Measurements from ENCODE around the gene CKS1B.

CKS1B gene

DNA sequence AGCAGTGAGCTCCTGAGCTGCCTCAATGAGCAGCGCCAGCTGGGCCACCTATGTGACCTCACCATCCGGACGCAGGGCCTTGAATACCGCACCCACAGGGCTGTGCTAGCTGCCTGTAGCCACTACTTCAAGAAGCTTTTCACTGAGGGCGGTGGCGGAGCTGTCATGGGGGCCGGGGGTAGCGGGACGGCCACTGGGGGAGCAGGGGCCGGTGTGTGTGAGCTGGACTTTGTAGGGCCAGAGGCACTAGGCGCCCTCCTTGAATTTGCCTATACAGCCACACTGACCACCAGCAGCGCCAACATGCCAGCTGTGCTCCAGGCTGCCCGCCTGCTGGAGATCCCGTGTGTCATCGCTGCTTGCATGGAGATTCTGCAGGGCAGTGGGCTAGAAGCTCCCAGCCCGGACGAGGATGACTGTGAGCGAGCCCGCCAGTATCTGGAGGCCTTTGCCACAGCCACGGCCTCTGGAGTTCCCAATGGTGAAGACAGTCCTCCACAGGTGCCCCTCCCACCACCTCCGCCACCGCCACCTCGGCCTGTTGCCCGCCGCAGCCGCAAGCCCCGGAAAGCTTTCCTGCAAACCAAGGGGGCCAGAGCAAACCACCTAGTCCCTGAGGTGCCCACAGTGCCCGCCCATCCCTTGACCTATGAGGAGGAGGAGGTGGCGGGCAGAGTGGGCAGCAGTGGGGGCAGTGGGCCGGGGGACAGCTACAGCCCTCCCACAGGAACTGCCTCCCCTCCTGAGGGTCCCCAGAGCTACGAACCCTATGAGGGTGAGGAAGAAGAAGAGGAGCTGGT, 40.4 kb downstream of the CKS1B start:
- no peak overlapping the region for H3K4me3 Mint-ChIP-seq
- no peaks in the 10 kb centered on the region for H3K27me3 Mint-ChIP-seq (ENCODE audit: low read depth)
- H3K36me3 Mint-ChIP-seq (ENCODE audit: low read depth), result peaks cover 45% of the 10 kb centered on the region
- H3K9me3 Mint-ChIP-seq, result no peaks in the 10 kb centered on the region
- peaks cover 64% of the 10 kb centered on the region for H3K4me1 Mint-ChIP-seq (ENCODE audit: low read depth)
- no peak overlapping the region for H3K27ac Mint-ChIP-seq

DNA sequence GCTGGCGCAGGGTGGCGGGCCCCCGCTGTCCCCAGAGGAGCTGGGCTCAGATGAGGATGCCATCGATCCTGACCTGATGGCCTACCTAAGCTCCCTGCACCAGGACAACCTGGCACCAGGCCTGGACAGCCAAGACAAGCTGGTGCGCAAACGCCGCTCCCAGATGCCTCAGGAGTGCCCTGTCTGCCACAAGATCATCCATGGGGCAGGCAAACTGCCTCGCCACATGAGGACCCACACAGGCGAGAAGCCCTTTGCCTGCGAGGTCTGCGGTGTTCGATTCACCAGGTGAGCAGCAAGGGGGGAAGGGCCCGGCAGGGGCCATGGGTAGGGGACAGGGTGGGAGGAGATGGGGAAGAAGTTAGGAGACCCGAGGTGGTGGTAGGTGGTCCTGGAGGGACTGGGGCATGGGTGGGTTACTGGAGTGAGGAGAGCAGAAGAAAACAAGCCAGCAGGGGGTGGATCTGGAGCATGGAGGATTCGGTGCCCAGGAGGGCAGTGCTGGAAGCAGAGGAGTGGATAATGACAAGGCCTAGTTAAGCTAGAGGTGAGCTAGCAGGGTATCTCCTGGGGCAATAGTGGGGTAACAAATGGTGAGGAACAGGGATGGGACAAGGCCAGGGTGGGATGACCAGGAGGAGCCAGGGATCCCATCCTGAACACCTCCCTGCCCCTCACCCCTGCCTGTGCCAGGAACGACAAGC, 41.2 kb downstream of the CKS1B start:
- Mint-ChIP-seq H3K4me1 (ENCODE audit: low read depth) (peaks cover 60% of the 10 kb centered on the region), H3K27ac (peak overlapping the region; percentile 86), H3K27me3 (ENCODE audit: low read depth) (no peaks in the 10 kb centered on the region), H3K4me3 (peak overlapping the region; percentile 68), H3K9me3 (no peaks in the 10 kb centered on the region), H3K36me3 (ENCODE audit: low read depth) (peaks cover 45% of the 10 kb centered on the region)

- Mint-ChIP-seq H3K27ac (peak overlapping the region; percentile 86), H3K4me1 (ENCODE audit: low read depth) (peaks cover 56% of the 10 kb centered on the region), H3K27me3 (ENCODE audit: low read depth) (no peaks in the 10 kb centered on the region), H3K4me3 (peak overlapping the region; percentile 68), H3K36me3 (ENCODE audit: low read depth) (peaks cover 41% of the 10 kb centered on the region), H3K9me3 (no peaks in the 10 kb centered on the region)
Measured at GRCh38 chr1:155016231-155016831, 41.9 kb downstream of the CKS1B start.

GRCh38 chr1:155017041-155017945, 42.8 kb downstream of the CKS1B start:
- Mint-ChIP-seq H3K9me3 (no peaks in the 10 kb centered on the region), H3K4me1 (ENCODE audit: low read depth) (peaks cover 58% of the 10 kb centered on the region), H3K27me3 (ENCODE audit: low read depth) (no peaks in the 10 kb centered on the region), H3K27ac (peak overlapping the region; percentile 52), H3K4me3 (peak overlapping the region; percentile 21), H3K36me3 (ENCODE audit: low read depth) (peaks cover 41% of the 10 kb centered on the region)

DNA sequence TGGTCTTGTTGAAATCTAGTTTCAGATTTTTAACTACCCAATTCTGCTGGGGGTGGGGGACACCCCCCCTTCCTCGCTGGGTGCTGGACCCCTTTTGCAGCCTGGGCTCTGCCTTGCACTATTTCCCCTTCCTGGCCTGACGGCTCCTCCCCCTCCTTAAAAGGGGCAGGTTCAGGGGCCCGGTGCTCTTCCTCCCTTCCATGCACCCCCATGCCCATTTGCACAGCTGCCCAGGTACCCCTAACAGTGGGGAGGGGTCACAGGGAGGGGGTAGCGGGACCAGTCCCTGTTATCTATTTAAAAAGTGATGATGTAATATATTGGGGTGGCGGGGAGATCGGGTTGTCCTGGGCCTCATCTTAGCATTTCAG, 43.5 kb downstream of the CKS1B start:
- peak overlapping the region; percentile 68 for H3K27ac Mint-ChIP-seq
- peaks cover 52% of the 10 kb centered on the region for H3K4me1 Mint-ChIP-seq (ENCODE audit: low read depth)
- no peaks in the 10 kb centered on the region for H3K9me3 Mint-ChIP-seq
- H3K36me3 Mint-ChIP-seq (ENCODE audit: low read depth), result peaks cover 39% of the 10 kb centered on the region
- peak overlapping the region; percentile 21 for H3K4me3 Mint-ChIP-seq
- no peaks in the 10 kb centered on the region for H3K27me3 Mint-ChIP-seq (ENCODE audit: low read depth)

DNA sequence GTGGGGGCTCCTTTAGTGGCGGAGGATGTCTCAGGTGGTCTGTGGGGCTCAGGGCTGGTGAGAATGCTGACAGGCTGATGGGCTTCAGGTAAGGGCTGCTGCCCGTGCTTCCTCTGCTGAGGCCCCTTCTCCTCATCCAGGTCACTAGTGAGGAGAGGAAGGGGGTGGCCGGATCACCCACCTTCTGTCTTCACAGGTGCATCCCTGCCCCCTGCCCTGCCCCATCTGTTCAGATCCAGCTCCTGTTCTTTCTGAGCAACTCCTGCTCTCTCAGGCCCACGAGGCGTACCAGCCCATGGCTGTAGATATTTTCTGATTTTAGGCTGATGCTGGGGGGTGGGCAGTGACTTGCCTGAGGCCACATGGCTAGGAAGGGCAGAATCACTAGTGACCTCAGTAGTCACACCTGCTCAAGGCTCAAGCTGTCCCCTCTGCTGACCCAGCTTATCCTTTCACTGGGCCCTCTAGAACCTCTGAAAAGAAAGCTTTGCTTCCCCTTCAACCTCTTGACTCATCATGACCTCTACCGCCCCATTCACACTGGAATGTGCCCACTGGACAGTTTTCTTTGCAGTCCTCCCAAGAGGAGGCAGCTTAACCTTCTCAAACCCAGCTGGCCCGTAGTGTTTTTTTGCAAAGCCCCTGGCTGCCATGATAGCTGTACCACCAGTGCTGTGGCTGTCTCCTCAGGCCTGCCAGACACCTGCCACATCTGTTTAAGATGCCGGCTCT, 44.3 kb downstream of the CKS1B start:
- peaks cover 45% of the 10 kb centered on the region for H3K4me1 Mint-ChIP-seq (ENCODE audit: low read depth)
- no peaks in the 10 kb centered on the region for H3K9me3 Mint-ChIP-seq
- no peak overlapping the region for H3K4me3 Mint-ChIP-seq
- peaks cover 33% of the 10 kb centered on the region for H3K36me3 Mint-ChIP-seq (ENCODE audit: low read depth)
- peak overlapping the region; percentile 20 for H3K27ac Mint-ChIP-seq
- no peaks in the 10 kb centered on the region for H3K27me3 Mint-ChIP-seq (ENCODE audit: low read depth)

DNA sequence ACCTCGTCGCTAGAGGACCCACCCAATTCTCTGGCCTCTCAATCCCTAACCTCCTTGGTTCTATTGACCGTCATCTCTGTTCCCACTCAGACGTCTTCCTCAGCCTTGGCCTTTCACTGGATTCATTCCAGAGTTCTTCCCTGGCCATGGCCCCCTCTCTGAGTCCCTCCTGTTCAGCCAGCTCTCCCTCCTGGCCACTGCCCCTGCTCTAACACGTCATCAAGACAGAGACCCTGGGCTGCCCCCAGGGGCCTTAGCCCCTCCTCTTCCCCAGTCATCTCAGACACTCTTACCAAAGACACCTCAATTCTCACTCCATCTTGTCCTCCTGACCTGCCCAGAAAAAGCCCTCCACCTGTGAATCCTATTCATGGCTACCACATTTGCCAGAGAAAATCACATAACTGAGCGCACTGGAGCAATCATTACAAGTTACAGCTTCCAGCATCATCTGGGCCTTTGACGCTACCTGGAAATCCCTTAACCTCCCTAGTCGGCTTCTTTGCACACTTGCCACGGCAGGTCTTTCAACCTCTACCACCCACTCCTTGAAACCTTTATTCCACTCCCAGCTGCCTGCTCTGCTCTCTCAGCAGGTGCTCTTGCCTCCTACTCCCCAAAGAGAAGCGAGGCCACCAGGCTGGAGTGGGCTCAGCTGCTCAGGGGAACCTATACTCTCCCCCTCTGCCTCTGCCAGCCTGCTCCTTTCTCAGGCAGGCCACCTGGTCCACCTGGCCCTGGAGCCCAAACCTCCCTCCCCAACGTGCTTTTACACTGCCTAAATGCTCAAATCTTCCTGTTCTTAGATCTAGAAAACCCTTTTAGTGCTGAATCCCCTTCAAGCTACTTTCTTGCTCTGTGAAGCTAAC, 45.1 kb downstream of the CKS1B start:
- Mint-ChIP-seq H3K27ac (peak overlapping the region; percentile 63), H3K4me3 (no peak overlapping the region), H3K4me1 (ENCODE audit: low read depth) (peaks cover 40% of the 10 kb centered on the region), H3K27me3 (ENCODE audit: low read depth) (no peaks in the 10 kb centered on the region), H3K36me3 (ENCODE audit: low read depth) (peaks cover 25% of the 10 kb centered on the region), H3K9me3 (no peaks in the 10 kb centered on the region)

DNA sequence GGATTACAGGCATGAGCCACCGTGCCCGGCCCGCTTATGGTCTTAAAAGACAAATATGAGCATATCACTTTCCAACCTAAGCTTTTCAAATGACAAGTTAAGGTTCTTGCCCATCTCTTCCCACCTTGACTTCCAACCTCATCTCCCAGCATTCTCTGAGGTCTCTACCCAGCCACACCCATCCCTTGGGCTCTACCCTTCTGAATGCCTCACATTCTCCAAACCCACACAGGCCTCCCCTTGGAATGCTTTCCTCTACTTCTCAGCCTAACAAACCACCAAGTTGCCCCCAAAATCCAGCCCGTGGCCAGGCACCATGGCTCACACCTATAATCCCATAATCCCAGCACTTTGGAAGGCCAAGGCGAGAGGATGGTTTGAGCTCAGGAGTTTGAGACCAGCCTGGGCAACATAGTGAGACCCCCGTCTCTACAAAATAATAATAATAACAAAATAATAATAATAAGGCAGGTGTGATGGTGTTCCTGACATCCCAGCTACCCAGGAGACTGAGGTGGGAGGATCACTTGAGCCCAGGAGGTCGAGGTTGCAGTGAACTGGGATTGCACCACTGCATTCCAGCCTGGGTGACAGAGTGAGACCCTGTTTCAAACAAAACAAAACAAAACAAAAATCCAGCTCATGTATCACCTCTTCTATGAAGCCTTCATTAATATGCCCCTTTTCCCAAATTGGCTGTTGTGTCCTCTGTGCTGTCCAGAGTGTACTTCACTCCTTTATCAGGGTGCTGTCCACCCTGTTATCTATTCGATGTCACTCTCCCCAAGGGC, 47.9 kb downstream of the CKS1B start:
- Mint-ChIP-seq H3K4me1 (ENCODE audit: low read depth) (peaks cover 23% of the 10 kb centered on the region), H3K27me3 (ENCODE audit: low read depth) (no peaks in the 10 kb centered on the region), H3K36me3 (ENCODE audit: low read depth) (peaks cover 12% of the 10 kb centered on the region), H3K9me3 (no peaks in the 10 kb centered on the region), H3K27ac (no peak overlapping the region), H3K4me3 (no peak overlapping the region)

DNA sequence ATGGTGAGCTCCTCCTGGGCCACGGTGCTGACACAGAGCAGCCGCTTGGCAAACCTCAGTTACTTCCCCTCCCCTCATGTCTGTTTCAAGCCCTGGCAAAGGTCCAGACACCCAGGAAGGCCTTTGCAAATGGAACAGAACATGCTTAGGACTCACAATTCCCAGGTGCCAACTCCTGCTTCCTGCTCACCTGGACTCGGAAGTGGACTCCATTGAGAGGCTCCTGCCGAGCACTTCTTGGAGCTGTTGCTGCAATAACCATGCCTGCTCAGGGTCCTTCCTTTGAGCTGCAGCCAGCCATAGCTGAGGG, 48.4 kb downstream of the CKS1B start:
- Mint-ChIP-seq H3K4me1 (ENCODE audit: low read depth) (peaks cover 19% of the 10 kb centered on the region), H3K36me3 (ENCODE audit: low read depth) (peaks cover 12% of the 10 kb centered on the region), H3K4me3 (no peak overlapping the region), H3K27ac (no peak overlapping the region), H3K9me3 (no peaks in the 10 kb centered on the region), H3K27me3 (ENCODE audit: low read depth) (no peaks in the 10 kb centered on the region)

DNA sequence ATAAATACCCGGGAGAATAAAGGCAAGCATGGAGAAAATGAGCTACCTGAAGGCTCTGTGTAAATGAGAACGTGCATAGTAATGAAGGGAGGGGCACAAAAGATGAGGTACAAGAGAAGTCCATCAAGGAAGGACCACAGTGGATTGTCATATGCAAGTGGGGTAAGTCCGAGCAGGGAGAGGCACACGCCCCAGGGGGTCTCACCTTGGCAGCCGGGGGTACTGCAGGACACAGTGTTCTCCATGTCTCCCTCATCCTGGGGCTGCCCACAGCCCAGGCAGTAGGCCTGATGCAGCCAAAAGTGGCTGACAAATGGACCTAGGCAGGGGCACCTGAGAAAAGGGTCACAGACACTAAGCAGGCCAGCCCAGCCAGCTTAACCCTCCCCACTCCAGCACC, 49.1 kb downstream of the CKS1B start:
- Mint-ChIP-seq H3K36me3 (ENCODE audit: low read depth) (peaks cover 11% of the 10 kb centered on the region), H3K4me3 (no peak overlapping the region), H3K27ac (no peak overlapping the region), H3K4me1 (ENCODE audit: low read depth) (peaks cover 17% of the 10 kb centered on the region), H3K9me3 (no peaks in the 10 kb centered on the region), H3K27me3 (ENCODE audit: low read depth) (no peaks in the 10 kb centered on the region)

- Mint-ChIP-seq H3K9me3 (no peaks in the 10 kb centered on the region), H3K27ac (no peak overlapping the region), H3K4me3 (no peak overlapping the region), H3K36me3 (ENCODE audit: low read depth) (peaks cover 8% of the 10 kb centered on the region), H3K4me1 (ENCODE audit: low read depth) (peaks cover 11% of the 10 kb centered on the region), H3K27me3 (ENCODE audit: low read depth) (no peaks in the 10 kb centered on the region)
Measured at GRCh38 chr1:155024315-155024714, 49.8 kb downstream of the CKS1B start.

- Mint-ChIP-seq H3K4me1 (ENCODE audit: low read depth) (peaks cover 7% of the 10 kb centered on the region), H3K36me3 (ENCODE audit: low read depth) (no peaks in the 10 kb centered on the region), H3K4me3 (no peak overlapping the region), H3K27me3 (ENCODE audit: low read depth) (no peaks in the 10 kb centered on the region), H3K27ac (no peak overlapping the region), H3K9me3 (no peaks in the 10 kb centered on the region)
Measured at GRCh38 chr1:155026154-155026553, 51.7 kb downstream of the CKS1B start.
